Nephron progenitor cell (in vitro differentiated cells): ENCODE measurements around the gene ARHGEF4.

Source experiments
- DNase-seq: peaks from one replicate; pipeline ENCODE4 v3.0.0; 2021
- H3K27ac Mint-ChIP-seq: 2 replicates; pipeline ENCODE4 v1.8.0; 2021; ENCODE audit warnings: mild to moderate bottlenecking, moderate library complexity, mixed read lengths
- H3K27me3 Mint-ChIP-seq: 2 replicates; pipeline ENCODE4 v1.8.0; 2021; ENCODE audit warnings: mild to moderate bottlenecking, low read depth, mixed read lengths; ENCODE audit not compliant: poor library complexity
- H3K36me3 Mint-ChIP-seq: 2 replicates; pipeline ENCODE4 v1.8.0; 2021; ENCODE audit warnings: low read depth, mixed read lengths
- H3K4me1 Mint-ChIP-seq: 2 replicates; pipeline ENCODE4 v1.8.0; 2021; ENCODE audit warnings: mixed read lengths
- H3K4me3 Mint-ChIP-seq: 2 replicates; pipeline ENCODE4 v1.8.0; 2021; ENCODE audit warnings: mild to moderate bottlenecking, moderate library complexity, mixed read lengths
- H3K9me3 Mint-ChIP-seq: 2 replicates; pipeline ENCODE4 v1.8.0; 2021; ENCODE audit warnings: mild to moderate bottlenecking, moderate library complexity, mixed read lengths
- CTCF ChIP-seq: fragments of 200-600 bp; sonication (generic); IDR thresholded peaks from 2 replicates; pipeline ENCODE4 v1.5.0; 2021; ENCODE audit warnings: antibody characterized with exemption

The ARHGEF4 gene

GRCh38 chr2:130976591-130977237 lies 140.0 kb downstream of the ARHGEF4 start:
- H3K9me3 Mint-ChIP-seq: no peaks in the 10 kb centered on the region
- H3K36me3 Mint-ChIP-seq: no peaks in the 10 kb centered on the region
- no peak for DNase-seq
- no peak overlapping the region for H3K4me3 Mint-ChIP-seq
- no peak overlapping the region for H3K27ac Mint-ChIP-seq
- no peaks in the 10 kb centered on the region for H3K4me1 Mint-ChIP-seq
- no peaks in the 10 kb centered on the region for H3K27me3 Mint-ChIP-seq
- no peak for TF ChIP-seq CTCF

- Mint-ChIP-seq H3K36me3 (no peaks in the 10 kb centered on the region), H3K4me3 (no peak overlapping the region), H3K4me1 (no peaks in the 10 kb centered on the region), H3K27ac (no peak overlapping the region), H3K9me3 (peaks cover 3% of the 10 kb centered on the region), H3K27me3 (no peaks in the 10 kb centered on the region)
- no peak for DNase-seq
- no peak for TF ChIP-seq CTCF
Measured at GRCh38 chr2:130977461-130978050, 140.8 kb downstream of the ARHGEF4 start.

- no peak for DNase-seq
- peaks cover 10% of the 10 kb centered on the region for H3K9me3 Mint-ChIP-seq
- H3K36me3 Mint-ChIP-seq: no peaks in the 10 kb centered on the region
- no peak overlapping the region for H3K4me3 Mint-ChIP-seq
- no peak for TF ChIP-seq CTCF
- no peak overlapping the region for H3K27ac Mint-ChIP-seq
- H3K27me3 Mint-ChIP-seq: peaks cover 13% of the 10 kb centered on the region
- no peaks in the 10 kb centered on the region for H3K4me1 Mint-ChIP-seq
Measured at GRCh38 chr2:130981667-130982066, 145.0 kb downstream of the ARHGEF4 start.

- no peak overlapping the region for H3K4me3 Mint-ChIP-seq
- no peak overlapping the region for H3K27ac Mint-ChIP-seq
- TF ChIP-seq CTCF: no peak
- H3K4me1 Mint-ChIP-seq: no peaks in the 10 kb centered on the region
- H3K36me3 Mint-ChIP-seq: no peaks in the 10 kb centered on the region
- H3K27me3 Mint-ChIP-seq: peaks cover 13% of the 10 kb centered on the region
- no peak for DNase-seq
- H3K9me3 Mint-ChIP-seq: peaks cover 10% of the 10 kb centered on the region
Measured at GRCh38 chr2:130985206-130985780, 148.6 kb downstream of the ARHGEF4 start.

GRCh38 chr2:130985831-130986649 lies 149.3 kb downstream of the ARHGEF4 start:
- no peak for DNase-seq
- TF ChIP-seq CTCF: no peak
- Mint-ChIP-seq H3K9me3 (peaks cover 13% of the 10 kb centered on the region), H3K27ac (no peak overlapping the region), H3K27me3 (peaks cover 13% of the 10 kb centered on the region), H3K4me1 (no peaks in the 10 kb centered on the region), H3K4me3 (no peak overlapping the region), H3K36me3 (no peaks in the 10 kb centered on the region)
